GM21447 (cell line): ENCODE results near the gene KRTAP25-1.

ENCODE experiments used
- ATAC-seq: cut with Tn5 transposase; IDR thresholded peaks from one replicate; pipeline ENCODE4 v1.9.1; 2021; ENCODE audit not compliant: unreplicated experiment

Gene KRTAP25-1

GRCh38 chr21:30249936-30250335 lies 39.4 kb downstream of the KRTAP25-1 start:
- ATAC-seq, result no peak

DNA sequence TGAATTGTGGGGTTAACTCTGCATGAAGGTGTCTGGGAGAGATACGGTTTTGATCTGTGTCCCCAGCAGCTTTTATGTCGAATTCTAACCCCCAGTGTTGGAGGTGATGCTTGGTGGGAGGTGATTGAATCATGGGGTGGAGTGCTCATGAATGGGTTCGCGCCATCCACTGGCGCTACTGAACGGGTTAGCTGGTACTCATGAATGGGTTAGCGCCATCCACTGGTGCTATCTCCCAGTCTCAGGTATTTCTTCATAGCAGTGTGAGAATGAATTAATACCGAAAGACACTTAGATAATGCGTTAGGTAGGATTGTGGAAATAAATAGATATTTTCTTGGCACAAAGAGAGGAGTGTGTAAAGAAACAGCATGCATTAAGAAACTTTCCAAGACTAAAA lies 40.5 kb downstream of the KRTAP25-1 start:
- ATAC-seq, result no peak

GRCh38 chr21:30245061-30245460 lies 44.3 kb downstream of the KRTAP25-1 start:
- no peak for ATAC-seq

DNA sequence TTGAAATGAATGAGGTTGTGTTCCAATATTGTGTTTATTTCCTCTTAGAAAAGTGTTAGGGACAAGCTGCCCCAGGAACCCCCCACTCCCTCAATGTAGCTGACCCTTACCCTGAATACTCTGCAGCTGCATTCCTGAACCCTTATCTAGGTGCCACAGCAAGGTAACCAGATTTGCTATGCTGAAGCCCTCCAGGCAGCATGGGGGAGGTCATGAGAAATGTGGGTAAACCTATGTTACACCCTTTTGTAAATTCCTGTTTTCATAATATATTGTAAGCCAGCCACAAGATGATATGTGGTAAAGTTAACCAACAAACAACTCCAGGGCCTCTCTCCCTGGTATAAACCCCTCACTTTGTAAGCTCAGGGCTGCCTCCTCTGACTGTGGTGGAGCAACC lies 45.6 kb downstream of the KRTAP25-1 start:
- ATAC-seq, result no peak

DNA sequence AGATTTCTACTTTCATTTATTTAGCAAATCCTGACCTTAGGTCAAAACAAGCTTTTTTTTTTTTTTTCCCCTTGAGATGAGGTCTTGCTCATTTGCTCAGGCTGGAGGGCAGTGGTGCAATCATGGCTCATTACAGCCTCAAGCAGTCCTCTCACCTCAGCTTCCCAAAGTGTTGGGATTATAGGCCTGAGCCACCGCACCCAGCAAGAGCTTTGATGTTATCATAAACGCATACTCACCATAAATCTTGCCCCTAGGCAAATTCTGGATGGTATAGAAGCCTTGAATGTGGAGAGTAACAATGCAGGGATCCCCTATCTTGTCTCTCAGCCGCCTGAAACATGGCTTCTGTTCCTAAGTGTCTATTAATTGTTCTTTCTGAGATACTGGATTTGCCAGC lies 48.7 kb downstream of the KRTAP25-1 start:
- ATAC-seq, result no peak
